Measurements from ENCODE around the gene TFDP2. TPM values are rescaled to one million over a fixed set of nuclear protein-coding genes. Genes with fewer than 3 reads are reported as not detected.

The TFDP2 gene
- total and polyA plus RNA-seq, 10 of the 15 experiments (the other 5 are each of a cell fraction or from before 2014, with no cell fraction given): 28.3 to 100 (median 49.7) TPM

DNA sequence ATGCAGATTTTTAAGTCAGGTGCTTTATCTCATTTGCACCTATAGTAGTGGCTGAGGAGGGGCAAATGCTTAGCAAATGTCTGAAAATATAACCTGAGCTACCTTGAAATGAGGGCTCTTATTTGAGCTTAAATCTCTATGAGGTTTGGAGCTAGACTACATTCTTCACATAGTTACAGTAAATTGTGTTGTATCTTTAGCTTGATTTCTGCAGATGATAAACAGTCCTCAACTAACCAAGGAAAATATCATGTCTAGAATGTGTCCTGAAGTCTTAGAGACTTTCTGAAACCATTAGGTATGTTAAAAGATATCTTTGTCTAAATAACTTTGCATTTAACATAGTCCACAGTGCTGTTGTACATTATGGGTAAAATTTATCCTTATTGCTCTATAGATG is 145.3 kb downstream of the TFDP2 start:
- ATAC-seq (no peak), FAIRE-seq (no peak), DNase-seq (ENCODE audit: low read depth, low spot score) (no peak)
- RAD21 ChIA-PET (ENCODE audit: unreplicated experiment): no interaction called here
- H3K4me1 ChIP-seq (ENCODE audit: control insufficient read depth, insufficient read depth, low read length): no peaks in the 10 kb centered on the region
- no peak overlapping the region for H3K9ac ChIP-seq (ENCODE audit: control insufficient read depth, insufficient read depth, low read length)
- CTCF ChIA-PET: interaction anchor here (1.5 kb wide), 1 partner anchor 12 kb away, joined by 3 read pairs; no protein-coding TSS in a partner anchor
- no TSS peak for BruUV-seq (replicated peaks)
- no peaks in the 10 kb centered on the region for H4K20me1 ChIP-seq (ENCODE audit: control insufficient read depth, insufficient read depth)
- POLR2A ChIA-PET: no interaction called here
- SMC1A ChIA-PET (ENCODE audit: uncharacterized antibody, unreplicated experiment): no interaction called here
- H2AFZ ChIP-seq (ENCODE audit: control insufficient read depth, low read depth, low read length): no peak overlapping the region
- H3K36me3 ChIP-seq (ENCODE audit: control insufficient read depth in 2 of 2, insufficient read depth in 2 of 2, low read length in 1 of 2): no peaks in the 10 kb centered on the region; a peak in 2 of 4 replicates
- no peak overlapping the region for H3K4me3 ChIP-seq
- H3K27me3 ChIP-seq (replicated peaks in 1 of 2; ENCODE audit: control insufficient read depth in 2 of 2, insufficient read depth in 2 of 2, low read length in 1 of 2): no peaks in the 10 kb centered on the region
- intact Hi-C loops (cut with micrococcal nuclease; ENCODE audit: unreplicated experiment): no loop called here
- H3K9me3 ChIP-seq (replicated peaks; ENCODE audit: control insufficient read depth, insufficient read depth, low read length): no peaks in the 10 kb centered on the region
- H3K27ac ChIP-seq (ENCODE audit: control insufficient read depth, insufficient read depth): no peak overlapping the region
- no peak for TF ChIP-seq BMI1 (IDR thresholded peaks at IDR 0.05; ENCODE audit: borderline replicate concordance)
- no peak for TF ChIP-seq CHD4 (IDR thresholded peaks at IDR 0.05)
- TF ChIP-seq GATAD2B (conservative IDR thresholded peaks at IDR 0.05; ENCODE audit: low read depth): no peak
- no peak for TF ChIP-seq RB1 (IDR thresholded peaks at IDR 0.05; ENCODE audit: borderline replicate concordance)
- no peak for TF ChIP-seq SMC3 (IDR thresholded peaks at IDR 0.05; ENCODE audit: borderline replicate concordance, low read length)
- TF ChIP-seq EP300 (IDR thresholded peaks at IDR 0.05; ENCODE audit: borderline replicate concordance in 1 of 2, control insufficient read depth in 1 of 2, low read depth in 2 of 2, low read length in 2 of 2): no peak
- no peak for TF ChIP-seq BACH1 (IDR thresholded peaks at IDR 0.05; ENCODE audit: borderline replicate concordance)
- no peak for TF ChIP-seq HCFC1 (IDR thresholded peaks at IDR 0.05; ENCODE audit: low read length)
- TF ChIP-seq EZH2 (IDR thresholded peaks at IDR 0.05; ENCODE audit: borderline replicate concordance, control insufficient read depth, low read depth, low read length): no peak
- no peak for TF ChIP-seq RCOR1 (conservative IDR thresholded peaks at IDR 0.05; ENCODE audit: low read depth, low read length)
- TF ChIP-seq, protein P1, sequence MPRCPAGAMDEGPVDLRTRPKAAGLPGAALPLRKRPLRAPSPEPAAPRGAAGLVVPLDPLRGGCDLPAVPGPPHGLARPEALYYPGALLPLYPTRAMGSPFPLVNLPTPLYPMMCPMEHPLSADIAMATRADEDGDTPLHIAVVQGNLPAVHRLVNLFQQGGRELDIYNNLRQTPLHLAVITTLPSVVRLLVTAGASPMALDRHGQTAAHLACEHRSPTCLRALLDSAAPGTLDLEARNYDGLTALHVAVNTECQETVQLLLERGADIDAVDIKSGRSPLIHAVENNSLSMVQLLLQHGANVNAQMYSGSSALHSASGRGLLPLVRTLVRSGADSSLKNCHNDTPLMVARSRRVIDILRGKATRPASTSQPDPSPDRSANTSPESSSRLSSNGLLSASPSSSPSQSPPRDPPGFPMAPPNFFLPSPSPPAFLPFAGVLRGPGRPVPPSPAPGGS (IDR thresholded peaks at IDR 0.05; ENCODE audit: borderline replicate concordance, insufficient read depth, low read depth, low read length, poor library complexity, severe bottlenecking): no peak
- TF ChIP-seq POU2F2 (IDR thresholded peaks at IDR 0.05; ENCODE audit: borderline replicate concordance, low read depth, low read length): no peak
- no peak for TF ChIP-seq NRF1 (conservative IDR thresholded peaks at IDR 0.05; ENCODE audit: low read depth, low read length)
- TF ChIP-seq MYC (IDR thresholded peaks at IDR 0.05; ENCODE audit: insufficient read depth, insufficient read length, insufficient replicate concordance, low read length, severe bottlenecking): no peak
- TF ChIP-seq MTA2 (IDR thresholded peaks at IDR 0.05; ENCODE audit: low read depth): no peak
- no peak for TF ChIP-seq IKZF2 (IDR thresholded peaks at IDR 0.05)
- no peak for TF ChIP-seq HDAC6 (IDR thresholded peaks at IDR 0.05; ENCODE audit: unreplicated experiment)
- TF ChIP-seq WRNIP1 (IDR thresholded peaks at IDR 0.05; ENCODE audit: borderline replicate concordance, low read depth, low read length): no peak
- H3K79me2 ChIP-seq (ENCODE audit: control insufficient read depth, insufficient read depth, low read length): no peaks in the 10 kb centered on the region
- no peak overlapping the region for H3K4me2 ChIP-seq (ENCODE audit: control insufficient read depth, insufficient read depth)
- in situ Hi-C loops (cut with MboI): no loop called here
